ENCODE data around the gene OSBP. TPM values are rescaled to one million over a fixed set of nuclear protein-coding genes. Genes with fewer than 3 reads are reported as not detected.

Gene OSBP
- total and polyA plus RNA-seq, 2 donors (not counting 3 experiments of a cell fraction or from before 2014, with no cell fraction given) = 14.2 to 37.5 TPM

- no peak overlapping the region for H3K4me3 ChIP-seq (replicated peaks in 1 of 3; ENCODE audit: insufficient read depth in 1 of 3, low read depth in 1 of 3, low read length in 3 of 3)
- no peaks in the 10 kb centered on the region for H3K27me3 ChIP-seq (ENCODE audit: control insufficient read depth in 2 of 2, insufficient read depth in 2 of 2, low read length in 2 of 2)
- peak overlapping the region; percentile 42 for H3K4me2 ChIP-seq (ENCODE audit: insufficient read depth, low read length)
- H4K20me1 ChIP-seq (replicated peaks; ENCODE audit: control insufficient read depth, extremely low read depth, insufficient read depth, low read length) = no peaks in the 10 kb centered on the region
- dilution Hi-C loops (cut with MboI; ENCODE audit: extremely low pct_ligation_motif_present, low sequenced_read_pairs) = no loop called here
- H3K79me2 ChIP-seq (ENCODE audit: control insufficient read depth, insufficient read depth, low read length) = no peaks in the 10 kb centered on the region
- DNase-seq (ENCODE audit: low read depth, low spot score) (peak; percentile 23), FAIRE-seq (peak; percentile 74)
- ChIA-PET POLR2A (no interaction called here), CTCF (no interaction called here)
- H3K9me1 ChIP-seq (replicated peaks; ENCODE audit: control insufficient read depth, extremely low read depth, insufficient read depth, low read length) = no peaks in the 10 kb centered on the region
- no peaks in the 10 kb centered on the region for H3K36me3 ChIP-seq (ENCODE audit: control insufficient read depth in 2 of 2, extremely low read depth in 1 of 2, insufficient read depth in 2 of 2, low read length in 2 of 2)
- H2AFZ ChIP-seq (ENCODE audit: low read depth, low read length) = peak overlapping the region; percentile 8
- H3K9ac ChIP-seq (replicated peaks; ENCODE audit: extremely low read depth, insufficient read depth, low read length) = no peak overlapping the region
- peaks cover 27% of the 10 kb centered on the region for H3K4me1 ChIP-seq (ENCODE audit: control insufficient read depth, extremely low read depth, insufficient read depth, low read length)
- no peaks in the 10 kb centered on the region for H3K9me3 ChIP-seq (replicated peaks; ENCODE audit: control insufficient read depth, insufficient read depth, low read length)
- TF ChIP-seq EZH2 (IDR thresholded peaks at IDR 0.05; ENCODE audit: borderline replicate concordance, low read depth, low read length, severe bottlenecking) (no peak), JUN (IDR thresholded peaks at IDR 0.05; ENCODE audit: borderline replicate concordance, insufficient read depth, insufficient read length, low read depth) (peak; percentile 25), POLR2AphosphoS5 (IDR thresholded peaks at IDR 0.05; ENCODE audit: insufficient read depth, low read depth, low read length) (peak; percentile 16)
- intact Hi-C loops (cut with micrococcal nuclease) = no loop called here
- TSS peak; percentile 48 for BruUV-seq (replicated peaks)
- H3K27ac ChIP-seq (ENCODE audit: insufficient read depth, low read depth, low read length) = no peak overlapping the region
These were observed 70.2 kb downstream of the OSBP start for GRCh38 chr11:59545179-59546020.

- H3K9ac ChIP-seq (replicated peaks; ENCODE audit: extremely low read depth, insufficient read depth, low read length) = no peak overlapping the region
- ChIA-PET POLR2A (no interaction called here), CTCF (no interaction called here)
- FAIRE-seq (no peak), DNase-seq (ENCODE audit: low read depth, low spot score) (no peak)
- no peak overlapping the region for H3K4me3 ChIP-seq (replicated peaks in 1 of 3; ENCODE audit: insufficient read depth in 1 of 3, low read depth in 1 of 3, low read length in 3 of 3)
- intact Hi-C loops (cut with micrococcal nuclease) = no loop called here
- no peaks in the 10 kb centered on the region for H3K9me3 ChIP-seq (replicated peaks; ENCODE audit: control insufficient read depth, insufficient read depth, low read length)
- TF ChIP-seq CTCF (IDR thresholded peaks at IDR 0.05; ENCODE audit: extremely low read depth in 1 of 2, insufficient read depth in 1 of 2, low read depth in 1 of 2, low read length in 2 of 2) (no peak), MYC (IDR thresholded peaks at IDR 0.05; ENCODE audit: low read depth, low read length) (no peak), EZH2 (IDR thresholded peaks at IDR 0.05; ENCODE audit: borderline replicate concordance, low read depth, low read length, severe bottlenecking) (no peak), FOS (IDR thresholded peaks at IDR 0.05; ENCODE audit: borderline replicate concordance, insufficient read depth, low read length) (no peak), GATA2 (IDR thresholded peaks at IDR 0.05; ENCODE audit: insufficient read depth, insufficient read length, low read depth, low read length) (no peak)
- TF ChIP-seq, protein P1, sequence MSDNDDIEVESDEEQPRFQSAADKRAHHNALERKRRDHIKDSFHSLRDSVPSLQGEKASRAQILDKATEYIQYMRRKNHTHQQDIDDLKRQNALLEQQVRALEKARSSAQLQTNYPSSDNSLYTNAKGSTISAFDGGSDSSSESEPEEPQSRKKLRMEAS (IDR thresholded peaks at IDR 0.05; ENCODE audit: insufficient read depth, insufficient read length) = no peak
- no peaks in the 10 kb centered on the region for H3K79me2 ChIP-seq (ENCODE audit: control insufficient read depth, insufficient read depth, low read length)
- no peaks in the 10 kb centered on the region for H3K36me3 ChIP-seq (ENCODE audit: control insufficient read depth in 2 of 2, extremely low read depth in 1 of 2, insufficient read depth in 2 of 2, low read length in 2 of 2)
- dilution Hi-C loops (cut with MboI; ENCODE audit: extremely low pct_ligation_motif_present, low sequenced_read_pairs) = no loop called here
- H3K4me2 ChIP-seq (ENCODE audit: insufficient read depth, low read length) = no peak overlapping the region
- no peaks in the 10 kb centered on the region for H4K20me1 ChIP-seq (replicated peaks; ENCODE audit: control insufficient read depth, extremely low read depth, insufficient read depth, low read length)
- no peaks in the 10 kb centered on the region for H3K27me3 ChIP-seq (ENCODE audit: control insufficient read depth in 2 of 2, insufficient read depth in 2 of 2, low read length in 2 of 2)
- peaks cover 25% of the 10 kb centered on the region for H3K4me1 ChIP-seq (ENCODE audit: control insufficient read depth, extremely low read depth, insufficient read depth, low read length)
- H2AFZ ChIP-seq (ENCODE audit: low read depth, low read length) = peak overlapping the region; percentile 8
- H3K9me1 ChIP-seq (replicated peaks; ENCODE audit: control insufficient read depth, extremely low read depth, insufficient read depth, low read length) = no peaks in the 10 kb centered on the region
- no TSS peak for BruUV-seq (replicated peaks)
- H3K27ac ChIP-seq (ENCODE audit: insufficient read depth, low read depth, low read length) = no peak overlapping the region
These were observed 70.8 kb downstream of the OSBP start for GRCh38 chr11:59544869-59545178.
